Measurements from ENCODE around the gene GRAMD1B. TPM values are rescaled to one million over a fixed set of nuclear protein-coding genes. Genes with fewer than 3 reads are reported as not detected.

GRAMD1B gene
- total RNA-seq, 3 donors from 2014 or later, result 3.2 to 4.4 (median 4.1) TPM

GRCh38 chr11:123438131-123438627 lies 8.1 kb downstream of the GRAMD1B start:
- Histone ChIP-seq H3K9me3 (no peaks in the 10 kb centered on the region), H3K36me3 (ENCODE audit: low read depth) (no peaks in the 10 kb centered on the region), H3K4me1 (ENCODE audit: low read depth) (no peaks in the 10 kb centered on the region), H3K4me3 (no peak overlapping the region)
- ATAC-seq (no peak), DNase-seq (no peak)
- no peak for TF ChIP-seq CTCF (IDR thresholded peaks at IDR 0.05)
- intact Hi-C loops (cut with DNase I, micrococcal nuclease), result no loop called here

DNA sequence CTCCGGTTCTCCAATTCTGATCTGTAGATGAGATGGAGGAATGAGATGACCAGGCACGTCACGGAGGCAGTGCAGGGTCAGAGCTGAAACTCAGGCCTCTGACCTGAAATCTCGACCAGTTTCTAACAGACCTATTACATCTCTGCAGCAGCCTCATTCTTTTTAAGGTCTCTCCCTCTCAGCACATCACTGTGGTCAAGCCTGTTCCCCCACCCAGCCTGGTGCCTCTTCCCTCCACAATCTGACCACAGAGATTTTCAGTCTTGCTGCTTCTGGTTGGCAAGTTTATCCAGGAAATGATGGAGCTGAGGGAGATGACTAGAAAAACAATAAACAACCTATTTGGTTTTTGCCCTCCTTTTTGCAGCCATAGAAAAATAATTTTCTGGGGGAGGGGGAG lies 9.5 kb downstream of the GRAMD1B start:
- ATAC-seq, result no peak

DNA sequence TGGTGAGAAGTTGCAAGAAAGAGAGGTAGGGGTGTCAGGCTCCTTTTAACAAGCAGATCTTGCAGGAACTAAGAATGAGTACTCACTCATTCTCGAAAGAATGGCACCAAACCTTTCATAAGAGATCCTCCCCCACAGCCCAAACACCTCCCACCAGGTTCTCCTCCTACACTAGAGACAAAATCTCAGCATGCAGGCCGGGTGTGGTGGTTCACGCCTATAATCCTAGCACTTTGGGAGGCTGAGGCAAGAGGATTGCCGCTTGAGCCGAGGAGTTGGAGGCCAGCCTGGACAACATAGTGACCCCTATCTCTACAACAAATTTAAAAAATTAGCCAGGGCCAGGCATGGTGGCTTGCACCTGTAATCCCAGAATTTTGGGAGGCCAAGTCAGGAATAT lies 11.1 kb downstream of the GRAMD1B start:
- H3K4me1 ChIP-seq (ENCODE audit: low read depth), result no peaks in the 10 kb centered on the region
- H3K36me3 ChIP-seq (ENCODE audit: low read depth), result no peaks in the 10 kb centered on the region
- intact Hi-C loops (cut with DNase I, micrococcal nuclease), result no loop called here
- ATAC-seq (no peak), DNase-seq (no peak)
- no peaks in the 10 kb centered on the region for H3K9me3 ChIP-seq
- TF ChIP-seq CTCF (IDR thresholded peaks at IDR 0.05), result no peak
- H3K4me3 ChIP-seq, result no peak overlapping the region

More for the DNA sequence above, 9.5 kb downstream of the GRAMD1B start:
- no peaks in the 10 kb centered on the region for H3K9me3 ChIP-seq
- TF ChIP-seq CTCF (IDR thresholded peaks at IDR 0.05), result no peak
- H3K4me1 ChIP-seq (ENCODE audit: low read depth), result no peaks in the 10 kb centered on the region
- intact Hi-C loops (cut with DNase I, micrococcal nuclease), result no loop called here
- DNase-seq, result no peak
- no peaks in the 10 kb centered on the region for H3K36me3 ChIP-seq (ENCODE audit: low read depth)
- H3K4me3 ChIP-seq, result no peak overlapping the region

- intact Hi-C loops (cut with DNase I, micrococcal nuclease), result no loop called here
- ATAC-seq, result no peak
- TF ChIP-seq CTCF (IDR thresholded peaks at IDR 0.05), result no peak
Observed at GRCh38 chr11:123443851-123444623, 14.0 kb downstream of the GRAMD1B start.

GRCh38 chr11:123448823-123449222 lies 18.8 kb downstream of the GRAMD1B start:
- TF ChIP-seq CTCF (IDR thresholded peaks at IDR 0.05), result no peak
- DNase-seq (no peak), ATAC-seq (no peak)
- intact Hi-C loops (cut with DNase I, micrococcal nuclease), result no loop called here
- Histone ChIP-seq H3K4me1 (ENCODE audit: low read depth) (no peaks in the 10 kb centered on the region), H3K4me3 (no peak overlapping the region), H3K9me3 (no peaks in the 10 kb centered on the region), H3K36me3 (ENCODE audit: low read depth) (no peaks in the 10 kb centered on the region)

More at GRCh38 chr11:123443851-123444623, 14.0 kb downstream of the GRAMD1B start:
- no peaks in the 10 kb centered on the region for H3K9me3 ChIP-seq
- no peak overlapping the region for H3K4me3 ChIP-seq
- no peak for DNase-seq
- no peaks in the 10 kb centered on the region for H3K36me3 ChIP-seq (ENCODE audit: low read depth)
- no peaks in the 10 kb centered on the region for H3K4me1 ChIP-seq (ENCODE audit: low read depth)

Measured in mucosa of descending colon (tissue), 3 donors.